CD4-positive, alpha-beta T cell treated with Interleukin-17A for 4 hours (primary cell): ENCODE results near the gene THRB.

Experiments
- DNase-seq: peaks from one replicate; pipeline ENCODE4 v3.0.0-alpha.2; 2020; ENCODE audit warnings: mixed read lengths

Gene THRB

GRCh38 chr3:24343084-24343783 is 151.4 kb downstream of the THRB start:
- no peak for DNase-seq

GRCh38 chr3:24342275-24342674 is 152.4 kb downstream of the THRB start:
- DNase-seq = no peak

DNA sequence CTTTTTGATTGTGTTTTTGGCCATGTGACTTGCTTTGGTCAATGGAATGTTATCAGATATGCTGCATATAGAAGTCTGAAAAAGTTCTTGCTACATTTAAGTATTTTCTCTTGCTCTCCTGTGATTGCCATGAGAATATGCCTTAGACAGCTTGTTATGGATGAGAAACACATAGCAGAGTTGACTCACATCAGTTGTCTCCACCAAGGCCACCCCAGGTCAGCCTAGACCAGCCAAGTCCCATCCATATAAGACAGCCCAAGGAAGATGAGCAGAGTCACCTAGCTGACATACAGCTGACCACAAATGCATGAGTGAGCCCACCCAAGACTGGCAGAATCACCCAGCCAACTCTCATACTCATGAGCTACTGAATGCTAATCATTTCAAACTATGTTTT is 153.0 kb downstream of the THRB start:
- DNase-seq = no peak

DNA sequence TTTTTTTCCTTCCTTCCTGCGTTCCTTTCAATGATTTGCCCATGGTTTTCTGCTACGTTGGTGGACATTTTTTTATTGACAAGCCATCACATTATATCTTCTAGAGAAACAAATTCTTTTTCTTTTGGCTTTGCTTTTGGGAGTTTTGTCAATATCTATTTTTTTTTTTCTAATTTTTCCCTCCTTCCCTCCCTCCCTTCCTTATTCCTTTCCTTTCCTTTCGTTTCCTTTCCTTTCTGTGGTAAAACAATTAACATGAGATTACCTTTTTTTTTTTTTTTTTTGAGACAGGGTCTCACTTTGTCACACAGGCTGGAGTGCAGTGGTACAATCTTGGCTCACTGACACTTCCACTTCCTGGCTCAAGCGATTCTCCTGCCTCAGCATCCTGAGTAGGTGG is 153.7 kb downstream of the THRB start:
- DNase-seq = no peak

GRCh38 chr3:24340161-24340560 is 154.5 kb downstream of the THRB start:
- no peak for DNase-seq

- no peak for DNase-seq
Observed at GRCh38 chr3:24339266-24339825, 155.3 kb downstream of the THRB start.

DNA sequence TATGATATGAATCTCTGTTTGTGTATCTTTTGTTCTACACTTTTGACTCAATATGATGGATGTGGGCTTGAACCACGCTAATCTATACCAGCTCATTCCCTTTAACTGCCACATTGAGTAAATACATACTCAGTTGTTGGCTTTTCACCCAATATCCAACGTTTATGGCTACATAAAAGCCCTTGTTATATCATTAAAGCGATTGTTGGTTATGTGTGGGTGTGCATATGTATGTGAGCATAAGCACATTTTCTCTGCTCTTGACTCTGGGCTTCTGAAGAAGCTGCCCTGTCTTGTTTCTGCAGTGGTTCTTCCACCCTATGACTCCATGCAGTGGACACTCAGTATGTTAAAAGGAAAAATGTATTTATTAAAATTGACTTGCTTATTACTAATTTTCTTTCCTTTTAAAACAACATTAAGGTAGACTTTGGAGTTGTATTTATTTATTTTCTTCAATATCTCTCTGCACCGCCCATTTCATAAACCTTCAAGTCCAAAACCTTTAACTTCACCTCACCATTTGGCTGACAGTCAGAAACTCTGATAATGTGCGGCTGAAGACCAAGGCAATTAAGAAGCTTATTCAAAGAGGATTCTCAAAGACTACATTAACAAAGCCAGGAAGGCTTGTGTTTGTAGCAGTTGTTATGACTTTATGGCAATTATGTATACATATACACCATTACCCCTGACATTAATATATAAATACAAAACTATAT is 156.1 kb downstream of the THRB start:
- no peak for DNase-seq

- DNase-seq = no peak
Observed at GRCh38 chr3:24336101-24336500, 158.5 kb downstream of the THRB start.

- no peak for DNase-seq
Observed at GRCh38 chr3:24332092-24332491, 162.6 kb downstream of the THRB start.

DNA sequence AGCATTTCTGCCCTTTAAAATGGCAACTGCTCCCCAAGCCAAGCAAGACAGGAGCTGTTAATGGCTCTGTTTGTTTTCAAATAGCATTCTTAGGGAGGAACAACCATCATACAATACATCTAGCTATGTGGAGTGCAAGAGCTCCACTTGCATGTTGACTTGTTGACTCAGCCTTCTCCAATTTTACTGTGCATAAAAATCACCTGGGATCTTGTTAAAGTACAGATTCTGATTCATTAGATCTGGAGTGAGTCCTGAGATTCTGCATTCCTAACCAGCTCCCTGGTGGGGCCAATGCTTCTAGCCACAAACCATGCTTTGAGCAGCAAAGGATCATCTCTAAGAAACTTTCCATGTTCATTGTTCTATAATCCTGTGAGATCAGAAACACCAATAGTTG is 171.4 kb downstream of the THRB start:
- DNase-seq = no peak

- no peak for DNase-seq
Observed at GRCh38 chr3:24320601-24321000, 174.0 kb downstream of the THRB start.

GRCh38 chr3:24318677-24319287 is 175.9 kb downstream of the THRB start:
- no peak for DNase-seq

DNA sequence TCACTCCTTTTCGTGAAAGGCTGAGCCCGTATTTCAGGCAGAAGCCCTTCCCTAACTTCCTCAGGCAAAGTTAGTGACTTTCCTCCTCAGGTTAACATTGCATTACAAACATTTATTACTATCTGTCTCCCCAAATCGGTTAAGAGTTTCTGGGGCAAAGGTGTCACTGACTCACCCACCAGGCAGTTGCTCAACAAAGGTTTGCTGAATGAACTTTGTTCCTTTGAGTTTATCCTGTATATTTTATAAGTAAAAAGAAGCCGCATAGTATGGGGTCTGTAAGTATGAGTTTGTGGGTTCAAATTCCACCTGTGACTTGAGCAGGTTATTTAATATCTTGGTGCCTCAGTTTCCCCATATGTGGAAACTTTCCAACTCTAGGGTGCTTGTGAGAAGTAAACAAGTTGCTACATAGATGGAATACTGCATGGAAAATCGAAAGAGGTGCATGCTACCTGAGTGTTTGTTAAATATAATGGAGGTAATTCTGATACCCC is 177.7 kb downstream of the THRB start:
- DNase-seq = no peak

- no peak for DNase-seq
Observed at GRCh38 chr3:24315971-24316370, 178.7 kb downstream of the THRB start.

GRCh38 chr3:24315356-24315755 is 179.3 kb downstream of the THRB start:
- DNase-seq = no peak

- DNase-seq = no peak
Observed at GRCh38 chr3:24311881-24312280, 182.8 kb downstream of the THRB start.

DNA sequence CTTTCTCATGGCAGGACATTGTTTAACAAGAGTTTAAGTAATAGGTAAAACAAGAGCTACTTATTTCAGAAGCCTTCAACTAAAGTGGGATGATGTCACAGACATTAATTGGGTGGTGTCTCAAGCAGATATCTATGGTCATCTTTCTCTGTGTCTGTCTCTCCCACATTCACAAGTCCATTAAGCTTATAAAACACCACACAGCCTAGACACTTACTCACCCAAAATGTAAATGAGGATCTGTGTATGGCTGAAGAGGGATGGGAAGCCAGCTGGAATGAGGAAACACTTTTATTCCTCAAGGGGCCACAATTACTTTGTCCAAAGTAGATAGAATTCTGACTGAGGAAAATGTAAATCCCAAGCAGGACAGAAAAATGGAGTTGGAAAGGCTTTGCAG is 183.8 kb downstream of the THRB start:
- DNase-seq = no peak

- DNase-seq = no peak
Observed at GRCh38 chr3:24306518-24306917, 188.1 kb downstream of the THRB start.

DNA sequence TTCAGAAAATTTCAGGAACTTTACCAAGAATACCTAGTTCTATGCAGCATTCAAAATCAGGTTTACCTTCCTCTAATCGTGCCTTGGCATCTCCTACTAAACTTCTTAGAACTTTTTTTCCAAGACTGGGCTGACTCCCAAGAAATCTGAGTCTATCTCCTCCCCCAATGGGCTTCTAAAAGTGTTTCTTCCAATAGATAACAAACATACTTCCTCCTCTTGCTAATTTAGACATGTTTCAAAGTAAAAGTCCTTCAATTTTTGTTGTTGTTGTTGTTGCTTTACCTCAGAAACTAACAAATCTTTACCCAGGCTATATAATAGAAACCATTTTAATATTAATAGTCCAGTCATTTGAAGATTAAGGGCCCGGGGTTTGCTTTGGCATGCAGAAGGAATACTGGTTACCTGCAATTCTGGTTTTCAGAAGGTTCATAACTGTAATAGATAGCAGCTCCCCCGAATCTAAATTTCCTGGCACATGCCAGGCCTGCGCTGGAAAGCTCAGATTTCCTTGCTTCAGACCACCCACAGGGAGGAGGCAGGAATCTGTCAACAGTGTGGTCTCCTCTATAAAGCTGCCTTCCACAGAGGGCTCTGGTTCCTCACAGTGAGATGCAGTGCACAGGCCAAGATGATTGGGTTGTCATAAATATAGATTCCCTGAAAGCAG is 188.7 kb downstream of the THRB start:
- DNase-seq = no peak

- DNase-seq = no peak
Observed at GRCh38 chr3:24303057-24303754, 191.4 kb downstream of the THRB start.

- DNase-seq = no peak
Observed at GRCh38 chr3:24302396-24302795, 192.3 kb downstream of the THRB start.

GRCh38 chr3:24300949-24301348 is 193.7 kb downstream of the THRB start:
- DNase-seq = no peak
